ENCODE measurements around the gene FHOD3.

The FHOD3 gene

DNA sequence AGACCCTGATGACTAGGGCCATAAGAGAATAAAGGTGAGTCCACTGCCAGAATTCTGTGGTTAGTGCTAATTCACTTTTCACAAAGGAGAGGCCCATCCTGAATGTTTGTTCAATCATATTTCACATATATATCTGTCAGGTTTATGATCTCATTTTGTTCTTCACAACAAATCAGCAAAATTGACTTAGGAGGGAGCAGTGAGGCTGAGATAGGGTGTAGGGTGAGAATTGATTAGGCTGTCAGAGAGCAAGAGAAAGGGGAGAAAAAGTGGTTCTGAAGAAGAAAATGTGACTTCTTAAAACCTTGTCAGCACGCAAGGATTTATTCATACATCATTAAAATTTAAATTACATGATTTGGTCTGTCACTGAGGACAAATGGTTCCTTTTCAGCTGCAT, 117.7 kb downstream of the FHOD3 start:
- no peak for DNase-seq

GRCh38 chr18:36415625-36416024, 118.1 kb downstream of the FHOD3 start:
- no peak for DNase-seq

DNA sequence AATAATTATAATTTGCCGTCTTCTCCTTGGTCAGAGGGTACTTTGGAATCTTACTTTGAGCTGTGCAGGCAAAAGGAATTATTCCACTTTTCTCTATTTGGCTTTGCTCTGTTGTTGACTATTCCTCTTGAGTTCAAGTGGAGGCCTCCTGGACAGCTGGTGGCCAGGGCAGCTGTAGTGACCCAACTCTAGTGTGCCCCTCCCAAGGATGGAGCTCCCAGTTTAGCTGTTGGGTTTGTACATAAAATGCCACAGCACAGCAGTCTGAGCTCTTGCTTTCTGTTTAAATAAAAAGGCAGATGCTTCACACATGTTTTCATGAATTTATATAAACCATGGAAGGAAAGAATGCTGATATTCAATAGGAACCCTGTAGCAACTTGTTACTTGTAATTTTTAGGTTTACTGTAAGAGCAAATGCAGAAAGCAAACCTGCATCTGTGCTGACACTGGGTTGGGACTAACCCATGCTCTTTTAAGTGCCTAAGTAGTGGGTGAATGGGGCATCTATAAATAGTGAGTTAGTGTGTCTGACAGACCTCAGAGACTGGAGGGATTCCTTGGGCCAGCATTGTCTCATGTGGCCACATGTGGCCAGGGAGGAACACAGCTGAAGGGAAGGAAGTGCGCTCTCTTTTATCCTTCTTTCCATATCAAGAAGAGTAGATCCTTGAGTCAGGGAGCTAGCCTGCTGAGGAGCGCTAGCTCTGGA, 121.8 kb downstream of the FHOD3 start:
- DNase-seq, result no peak

- DNase-seq, result no peak
Measured at GRCh38 chr18:36419900-36420531, 122.5 kb downstream of the FHOD3 start.

DNA sequence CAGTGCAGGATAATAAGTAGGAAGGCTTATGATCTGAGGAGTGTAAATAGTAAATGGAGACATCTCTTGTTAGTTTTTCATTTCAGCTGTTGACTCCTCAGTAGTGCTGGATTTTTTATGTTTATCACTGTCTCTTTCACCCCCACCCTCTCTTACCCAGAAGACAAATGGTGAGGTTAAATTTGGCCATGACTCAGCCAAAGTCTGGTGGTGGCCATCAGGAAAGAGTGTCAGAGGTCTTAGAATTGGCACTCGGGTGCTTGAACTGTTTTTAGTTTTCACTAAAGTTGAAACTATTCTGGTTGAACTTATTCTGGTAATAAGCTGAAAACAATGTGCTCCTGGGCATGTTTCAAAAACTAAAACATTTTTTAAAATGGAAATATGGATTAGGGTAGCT, 123.3 kb downstream of the FHOD3 start:
- DNase-seq, result no peak

GRCh38 chr18:36424741-36425142, 127.2 kb downstream of the FHOD3 start:
- DNase-seq, result no peak

GRCh38 chr18:36427369-36427768, 129.9 kb downstream of the FHOD3 start:
- DNase-seq, result no peak

- DNase-seq, result no peak
Measured at GRCh38 chr18:36427831-36428230, 130.3 kb downstream of the FHOD3 start.

DNA sequence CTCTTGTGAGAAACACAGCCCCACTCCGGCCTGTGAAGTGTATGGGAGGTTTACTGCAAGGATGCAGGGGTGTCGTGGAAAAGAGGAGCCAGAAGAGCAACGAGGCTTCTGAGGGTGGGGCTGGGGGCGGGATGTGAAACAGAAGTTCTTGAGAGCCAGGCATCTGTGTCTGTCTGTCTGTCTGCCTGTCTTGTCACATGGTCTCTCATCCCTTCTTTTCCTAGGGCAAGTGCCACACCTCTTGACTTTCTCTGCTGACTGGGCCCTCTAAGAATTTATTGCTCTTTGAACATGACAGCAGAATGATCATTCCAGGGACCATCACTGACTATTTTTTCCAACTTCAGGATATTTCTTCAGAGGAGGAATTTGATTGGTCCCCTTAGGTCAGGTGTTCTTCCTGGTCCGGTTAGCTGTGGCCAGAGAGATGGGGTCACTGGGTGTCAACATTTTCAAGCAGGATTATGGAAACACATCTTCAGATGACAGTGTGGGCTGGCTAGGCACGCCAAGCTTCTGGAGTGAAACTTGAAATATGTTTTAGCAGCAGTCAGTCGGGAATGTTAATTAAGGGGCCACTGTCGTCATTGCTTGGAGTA, 131.0 kb downstream of the FHOD3 start:
- DNase-seq, result no peak

- no peak for DNase-seq
Measured at GRCh38 chr18:36432880-36433555, 135.5 kb downstream of the FHOD3 start.

- DNase-seq, result no peak
Measured at GRCh38 chr18:36436387-36436786, 138.9 kb downstream of the FHOD3 start.

DNA sequence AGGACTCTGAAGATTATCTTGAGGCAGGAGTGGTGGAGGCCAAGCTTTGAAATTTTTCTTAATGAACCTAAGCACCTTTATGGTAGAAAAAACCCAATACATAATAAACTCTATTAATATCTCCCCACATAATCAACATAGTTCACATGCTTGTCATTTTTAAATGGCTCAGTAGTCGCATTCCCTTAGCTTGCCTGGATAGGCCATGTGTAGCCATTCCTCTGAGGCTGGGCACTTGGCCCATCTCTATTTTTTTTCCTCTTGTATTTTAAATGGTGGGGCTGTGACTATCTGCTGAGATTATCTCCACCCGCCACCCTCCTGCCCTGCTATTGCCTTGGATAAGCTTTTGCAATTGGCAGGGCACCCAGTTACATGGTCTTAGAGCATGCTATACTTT, 143.1 kb downstream of the FHOD3 start:
- DNase-seq, result no peak

DNA sequence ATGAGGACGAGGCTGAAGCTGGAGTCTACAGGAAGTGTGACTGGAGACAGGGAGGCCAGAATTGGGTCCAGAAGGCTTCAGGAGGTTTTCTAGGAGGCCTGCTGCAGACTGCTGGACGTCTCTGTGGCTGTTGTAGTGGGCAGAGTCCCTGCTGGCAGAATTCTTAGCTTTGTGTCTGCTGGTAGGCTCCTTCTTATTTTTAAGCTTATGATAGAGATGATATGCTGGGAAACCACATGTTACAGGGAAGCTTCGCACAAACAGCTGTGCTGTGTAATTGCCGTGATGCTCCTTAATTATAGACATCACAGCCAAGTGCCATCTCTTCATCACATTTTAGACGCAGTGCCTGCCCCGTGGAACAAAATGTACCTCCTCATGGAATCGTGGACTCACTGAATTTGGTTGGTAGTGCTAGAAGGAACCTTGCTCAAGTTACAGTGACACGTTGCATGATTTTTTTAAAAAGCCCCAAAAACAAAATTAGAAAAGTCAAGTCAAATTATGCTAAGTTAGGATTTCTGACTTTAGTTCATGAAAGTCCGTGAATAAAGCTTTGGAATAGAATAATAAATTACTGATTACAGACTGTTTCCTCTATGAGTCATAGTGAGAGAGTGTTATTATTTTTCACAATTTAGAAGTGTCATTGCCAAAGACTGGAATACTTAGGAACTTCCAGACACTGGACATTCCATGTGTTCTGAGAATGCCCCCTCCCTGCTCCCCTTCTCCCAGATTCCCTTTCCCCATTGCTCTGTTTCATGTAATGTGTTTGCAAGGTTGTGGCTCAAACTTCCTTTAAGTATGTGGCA, 144.1 kb downstream of the FHOD3 start:
- DNase-seq, result no peak

DNA sequence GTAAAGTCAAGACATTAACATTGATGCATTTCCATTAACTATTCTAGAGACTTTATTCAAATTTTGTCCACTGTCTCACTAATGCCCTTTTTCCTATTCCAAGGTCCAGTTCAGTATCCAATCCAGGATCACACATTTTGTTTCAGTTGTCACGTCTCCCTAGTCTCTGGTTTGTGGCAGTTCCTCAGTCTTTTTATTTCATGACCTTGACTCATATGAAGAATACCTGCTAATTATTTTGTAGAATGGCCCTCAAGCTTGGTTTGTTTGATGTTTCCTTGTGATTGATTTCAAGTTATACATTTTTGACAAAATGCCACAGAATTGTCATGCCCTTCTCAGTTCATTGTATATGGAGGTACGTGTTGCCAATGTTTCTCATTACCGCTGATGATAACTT, 145.2 kb downstream of the FHOD3 start:
- no peak for DNase-seq

- no peak for DNase-seq
Measured at GRCh38 chr18:36446059-36446458, 148.5 kb downstream of the FHOD3 start.

DNA sequence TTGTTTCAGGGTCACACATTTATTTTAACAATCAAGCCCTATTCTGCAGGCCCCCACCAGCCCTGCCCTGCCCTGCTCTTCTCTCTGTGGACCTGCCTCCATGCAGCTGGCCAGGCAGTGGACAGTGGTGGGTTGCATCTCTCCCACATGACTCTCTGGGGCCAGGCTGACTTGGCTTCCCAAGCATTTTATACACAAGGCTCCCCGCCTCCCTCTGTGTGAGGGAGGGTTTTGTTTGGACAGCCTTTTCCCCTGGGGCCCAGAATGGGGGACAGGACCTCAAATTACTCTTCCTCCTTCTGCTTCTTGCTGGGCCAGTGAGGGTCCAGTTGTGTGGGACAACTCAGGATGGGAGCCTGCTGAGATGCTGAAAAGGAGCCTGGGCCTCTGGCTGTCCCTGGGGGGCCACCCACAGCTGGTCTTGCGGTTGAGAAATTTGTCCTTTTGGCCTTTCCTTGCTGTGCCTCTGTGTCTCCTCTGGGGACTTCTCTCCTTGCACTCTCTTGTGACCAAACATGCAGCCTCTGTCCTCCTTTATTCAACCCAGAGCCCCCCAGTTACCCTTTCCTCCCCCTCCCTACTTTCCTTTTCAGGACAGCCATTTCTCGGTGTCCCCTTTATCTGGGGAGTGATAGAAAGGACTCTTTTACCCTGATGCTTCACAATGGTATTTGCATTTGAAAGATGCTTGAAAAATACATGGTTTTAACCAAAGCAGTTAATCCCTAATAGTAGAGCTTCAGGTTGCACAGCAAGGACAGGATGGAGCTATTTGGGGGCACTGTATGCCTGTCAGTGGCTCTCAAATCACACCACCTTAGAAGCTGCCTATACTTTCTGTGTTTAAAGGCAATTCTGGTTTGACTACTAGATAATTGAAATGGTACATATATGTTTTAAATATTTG, 151.1 kb downstream of the FHOD3 start:
- no peak for DNase-seq

DNA sequence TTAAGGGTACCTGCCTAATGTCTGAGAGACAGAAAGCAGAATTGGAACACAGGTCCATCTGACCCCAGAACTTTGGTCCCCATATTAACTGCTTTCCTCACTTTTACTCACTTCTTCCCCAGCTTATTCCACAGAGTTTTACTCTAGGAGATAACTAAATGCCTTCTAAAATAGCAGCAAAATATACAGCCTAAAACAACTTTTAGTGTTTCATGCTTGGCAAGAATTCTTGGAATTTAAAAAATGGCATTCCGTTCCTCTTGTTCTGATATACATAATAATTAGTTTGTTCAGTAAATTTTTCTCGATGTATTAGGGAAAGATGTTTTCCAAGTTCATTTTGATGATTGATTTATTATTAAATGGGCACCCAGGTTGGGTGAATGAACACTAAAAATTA, 151.9 kb downstream of the FHOD3 start:
- no peak for DNase-seq

DNA sequence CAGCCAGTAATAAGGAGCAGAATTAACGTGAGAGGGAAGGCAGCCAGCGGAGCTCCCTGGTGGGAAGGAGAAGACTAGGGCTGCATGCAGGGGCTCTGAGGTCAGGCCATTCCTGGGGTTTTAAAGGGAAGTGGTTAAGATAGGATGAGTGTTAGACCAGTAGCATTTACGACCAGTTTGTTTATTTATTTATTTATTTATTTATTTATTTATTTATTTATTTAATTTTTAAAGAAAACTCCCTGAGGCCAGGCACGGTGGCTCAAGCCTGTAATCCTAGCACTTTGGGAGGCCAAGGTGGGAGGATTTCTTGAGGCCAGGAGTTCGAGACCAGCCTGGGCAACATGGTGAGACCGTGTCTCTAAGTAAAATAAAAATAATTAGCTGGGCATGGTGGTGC, 152.8 kb downstream of the FHOD3 start:
- DNase-seq, result no peak

DNA sequence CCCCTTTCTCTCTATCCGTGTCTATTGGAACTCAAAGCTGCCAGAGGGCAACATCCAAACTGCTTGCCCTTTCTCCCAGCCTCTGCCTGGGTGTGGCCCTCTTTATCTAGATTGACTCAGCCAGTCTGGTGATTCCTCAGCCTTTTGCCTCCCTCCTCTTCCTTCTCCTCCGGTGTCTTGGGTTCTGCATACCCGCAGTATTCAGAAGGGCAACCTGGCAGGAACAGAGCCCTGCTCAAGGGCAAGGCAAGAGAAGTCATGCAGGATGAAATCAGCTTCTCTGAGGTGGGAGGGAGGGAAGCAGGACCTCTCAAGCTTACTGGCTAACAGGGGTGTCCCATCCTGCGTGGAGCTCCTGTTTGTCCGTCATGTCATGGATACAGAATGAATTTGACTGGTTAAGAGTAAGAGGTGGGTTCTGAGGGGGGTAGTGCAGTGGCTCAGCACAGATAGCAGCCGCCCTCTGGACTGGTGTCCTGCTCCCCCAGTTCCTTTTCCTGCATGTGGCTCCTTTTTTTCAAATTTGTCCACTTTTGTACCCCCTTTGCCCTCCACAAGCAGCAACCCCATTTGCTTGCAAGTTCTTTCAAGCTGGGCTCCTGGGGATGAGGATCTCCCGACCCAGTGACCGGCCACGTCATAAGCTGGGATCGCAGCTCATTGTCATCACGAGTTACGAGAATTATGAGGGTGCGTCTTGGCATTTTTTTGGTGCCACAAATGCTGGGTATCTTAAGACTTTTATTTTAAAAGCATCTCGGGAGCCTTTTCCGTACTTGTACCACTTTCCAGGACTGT, 154.1 kb downstream of the FHOD3 start:
- DNase-seq, result no peak

GRCh38 chr18:36454245-36454644, 156.7 kb downstream of the FHOD3 start:
- no peak for DNase-seq

DNA sequence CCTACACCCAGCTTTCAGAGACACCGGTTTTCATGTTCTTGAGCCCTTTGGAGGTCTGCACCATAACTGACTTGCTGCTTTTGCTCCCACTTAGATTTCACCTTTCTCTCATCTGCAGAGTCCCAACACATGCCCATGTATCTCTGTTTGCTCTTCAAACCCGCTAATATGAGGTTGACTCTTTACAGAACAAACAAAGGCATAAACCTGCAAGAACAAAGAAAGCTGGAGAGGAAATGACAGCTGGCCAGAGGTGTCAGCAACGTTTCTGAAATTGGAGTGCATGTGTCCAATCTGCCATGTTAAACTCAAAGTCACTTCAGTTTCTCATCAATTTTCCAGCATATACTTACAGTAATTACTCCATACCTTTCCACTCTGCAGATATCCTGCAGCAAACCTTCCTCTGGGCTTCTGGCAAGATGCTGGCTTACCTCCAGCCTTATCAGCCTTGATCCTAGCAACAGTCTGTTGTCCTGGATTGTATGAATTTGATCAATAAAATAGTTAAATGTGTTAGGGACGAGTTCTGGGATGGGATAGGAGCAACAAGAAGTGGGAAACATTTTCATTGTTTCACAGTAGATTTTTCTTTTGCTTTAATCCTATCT, 157.4 kb downstream of the FHOD3 start:
- no peak for DNase-seq

All from DMS79 (cell line).